NCI-H226 (cell line): ENCODE measurements around the gene TUT1.
"Not testable (repeated sequence)": the region's sequence is repeated elsewhere in the genome, so short reads cannot be mapped to it uniquely, and the experiment has no call there.

Experiments used
- DNase-seq: peaks from one replicate; pipeline ENCODE4 v3.0.0-alpha.2; 2015

The TUT1 gene

DNA sequence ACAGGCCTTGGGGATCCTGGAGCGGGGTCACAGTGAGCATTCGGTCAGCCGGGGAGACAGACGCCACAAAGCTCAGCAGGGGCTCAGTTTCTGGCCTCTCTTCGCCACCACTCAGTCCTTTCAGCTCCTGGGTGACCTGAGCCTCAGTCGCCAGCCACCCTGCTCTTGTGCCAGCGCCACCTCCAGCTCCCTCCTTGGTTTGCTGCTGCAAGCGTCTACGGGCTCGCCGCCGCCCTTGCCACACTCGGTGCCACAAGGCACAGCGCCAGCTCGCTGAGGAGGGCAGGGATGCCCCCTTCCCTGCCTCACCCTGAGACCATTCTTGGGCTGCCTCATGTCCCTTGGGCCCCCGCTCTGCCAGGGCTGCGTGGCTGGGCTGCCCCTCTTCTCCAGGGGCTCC is 16.2 kb downstream of the TUT1 start:
- no peak for DNase-seq

DNA sequence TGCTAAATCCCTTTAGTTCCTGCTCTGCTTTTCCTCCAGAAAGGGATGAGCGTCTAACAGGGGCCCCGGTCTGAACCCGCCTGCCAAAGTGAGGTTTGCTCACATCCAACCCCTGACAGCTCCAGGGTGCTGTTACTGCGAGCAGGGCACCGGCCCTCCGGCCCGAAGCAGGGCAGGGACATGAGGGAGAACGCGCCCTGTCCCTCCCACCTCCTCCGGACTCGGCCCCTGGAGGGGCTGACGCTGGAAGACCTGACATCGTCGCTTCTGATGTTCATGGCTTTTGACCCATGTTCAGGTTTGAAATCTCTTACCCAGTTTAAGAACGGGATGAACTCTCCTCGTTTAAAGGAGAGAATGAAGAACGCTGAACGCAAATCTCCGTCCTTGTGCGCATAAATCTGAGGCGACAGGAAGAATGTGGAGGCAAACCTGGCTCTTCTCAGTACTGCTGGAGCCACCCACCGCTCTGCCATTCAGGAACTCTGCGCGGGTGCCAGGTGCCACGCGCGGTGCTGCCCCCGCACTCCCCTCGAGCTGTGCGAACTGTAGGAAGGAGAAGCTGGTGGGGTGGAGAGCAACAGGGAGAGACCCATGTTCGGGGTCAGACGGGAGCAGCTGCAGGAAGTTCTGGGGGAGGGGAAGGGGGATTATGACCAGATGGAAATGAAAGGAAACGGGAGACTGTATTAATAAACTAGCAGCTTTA is 16.8 kb downstream of the TUT1 start:
- no peak for DNase-seq

GRCh38 chr11:62573592-62574362 is 17.5 kb downstream of the TUT1 start, which contains the start of gene EEF1G:
EEF1G (minus strand) TSS chr11:62573891; CDS start chr11:62573842, 49 bp downstream.
- DNase-seq, result peak; percentile 97

- no peak for DNase-seq
Measured at GRCh38 chr11:62573006-62573591, 18.2 kb downstream of the TUT1 start.

DNA sequence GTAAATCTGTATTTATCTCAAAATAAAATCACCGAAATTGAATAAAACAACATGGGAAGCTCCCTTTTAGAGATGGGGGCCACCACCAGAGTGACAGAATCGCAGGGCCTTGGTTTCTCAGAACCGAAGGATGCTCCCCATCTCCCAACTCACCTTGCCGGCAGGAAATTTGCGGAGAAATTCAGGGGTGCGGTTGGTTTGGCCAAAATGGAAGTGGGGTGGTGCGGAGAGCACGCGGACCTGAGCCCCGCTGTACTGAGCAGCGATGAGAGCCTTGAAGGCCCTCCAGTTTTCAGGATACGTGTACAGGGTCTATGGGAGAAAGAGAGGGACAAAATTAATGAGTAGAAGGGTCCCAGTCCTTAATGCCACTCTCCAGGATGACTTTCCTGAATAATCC is 18.9 kb downstream of the TUT1 start:
- DNase-seq, result no peak

GRCh38 chr11:62571493-62571892 is 19.8 kb downstream of the TUT1 start:
- DNase-seq, result not testable (repeated sequence)

GRCh38 chr11:62570903-62571302 is 20.4 kb downstream of the TUT1 start:
- not testable (repeated sequence) for DNase-seq

GRCh38 chr11:62569611-62570010 is 21.7 kb downstream of the TUT1 start:
- DNase-seq, result no peak

DNA sequence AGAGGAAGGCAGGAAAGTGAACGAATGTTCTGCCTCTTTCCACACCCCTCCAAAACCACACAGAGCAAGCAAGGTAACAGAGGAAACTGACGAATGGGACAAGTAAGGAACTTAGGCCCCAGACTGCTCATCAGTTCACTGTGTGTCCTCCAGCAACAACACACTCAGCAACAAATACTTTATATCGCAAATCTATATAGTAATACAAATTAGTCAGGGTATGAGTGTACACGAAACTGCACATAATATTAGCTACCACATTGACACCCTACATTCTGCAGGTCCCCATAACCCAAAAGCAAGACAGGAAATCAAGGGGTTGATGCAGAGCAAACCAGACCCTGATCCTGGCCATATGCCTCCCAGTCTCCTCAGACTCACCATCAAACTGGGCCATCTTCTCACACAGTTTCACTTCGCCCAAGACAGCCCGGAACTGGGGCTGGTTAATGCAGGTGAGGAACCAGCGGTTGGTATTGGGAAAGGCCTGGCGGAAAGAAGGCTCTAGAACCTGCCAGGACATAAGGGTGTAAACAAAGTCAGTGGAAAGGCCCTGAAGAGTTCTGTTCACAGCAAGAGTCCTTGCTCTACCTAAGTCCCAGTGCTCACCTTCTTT is 24.2 kb downstream of the TUT1 start:
- no peak for DNase-seq

DNA sequence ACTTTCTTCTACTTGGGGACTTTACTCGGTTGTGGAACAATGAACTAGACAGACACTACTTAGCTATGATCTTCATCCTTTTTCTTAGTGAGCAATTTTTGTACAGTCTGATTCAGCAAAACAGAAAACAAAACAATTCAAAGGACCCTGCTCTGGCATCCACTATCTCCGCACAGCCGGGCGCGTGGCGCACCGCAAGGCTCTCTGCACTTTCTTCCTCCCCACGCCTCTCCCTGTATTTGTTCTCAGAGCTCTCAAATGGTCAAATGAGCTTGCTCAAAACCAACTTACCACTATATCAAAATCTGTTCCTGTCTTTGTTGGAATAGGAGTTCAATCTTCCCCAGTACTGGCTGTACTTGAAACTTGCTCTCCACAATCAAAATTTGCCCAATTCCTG is 25.1 kb downstream of the TUT1 start:
- no peak for DNase-seq

DNA sequence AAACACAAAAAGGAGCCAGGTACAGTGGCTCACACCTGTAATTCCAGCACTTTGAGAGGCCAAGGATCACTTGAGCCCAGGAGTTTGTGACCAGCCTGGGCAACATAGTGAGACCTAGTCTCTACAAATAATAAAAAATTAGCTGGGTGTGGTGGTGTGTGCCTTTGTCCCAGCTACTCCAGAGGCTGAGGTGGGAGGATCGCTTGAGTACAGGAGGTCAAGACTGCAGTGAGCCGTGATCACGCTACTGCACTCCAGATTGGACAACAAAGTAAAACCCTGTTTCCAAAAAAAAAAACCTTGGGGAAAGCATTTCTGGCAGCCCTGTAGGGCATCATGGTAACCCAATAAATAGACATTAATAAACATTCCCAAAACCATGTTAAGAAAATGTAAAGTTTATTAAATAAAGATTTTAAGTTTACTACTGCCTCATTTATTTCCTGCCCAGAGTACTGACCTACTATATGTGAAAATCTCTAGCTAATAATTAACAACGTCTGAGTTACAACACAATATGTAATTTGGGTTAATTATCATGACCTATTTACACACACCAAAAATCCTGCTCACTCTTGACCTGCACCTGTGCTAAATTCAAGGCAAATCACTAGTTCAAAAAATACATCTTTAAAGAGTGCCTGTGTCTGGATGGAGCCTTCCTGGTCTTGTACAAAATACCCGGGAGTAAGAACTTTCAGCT is 26.1 kb downstream of the TUT1 start:
- DNase-seq, result no peak

GRCh38 chr11:62561677-62562230 is 29.6 kb downstream of the TUT1 start:
- DNase-seq, result not testable (repeated sequence)

- peak; percentile 96 for DNase-seq
Measured at GRCh38 chr11:62560566-62561103, 30.7 kb downstream of the TUT1 start.

- not testable (repeated sequence) for DNase-seq
Measured at GRCh38 chr11:62559626-62560025, 31.7 kb downstream of the TUT1 start.

- DNase-seq, result no peak
Measured at GRCh38 chr11:62559204-62559603, 32.1 kb downstream of the TUT1 start.

DNA sequence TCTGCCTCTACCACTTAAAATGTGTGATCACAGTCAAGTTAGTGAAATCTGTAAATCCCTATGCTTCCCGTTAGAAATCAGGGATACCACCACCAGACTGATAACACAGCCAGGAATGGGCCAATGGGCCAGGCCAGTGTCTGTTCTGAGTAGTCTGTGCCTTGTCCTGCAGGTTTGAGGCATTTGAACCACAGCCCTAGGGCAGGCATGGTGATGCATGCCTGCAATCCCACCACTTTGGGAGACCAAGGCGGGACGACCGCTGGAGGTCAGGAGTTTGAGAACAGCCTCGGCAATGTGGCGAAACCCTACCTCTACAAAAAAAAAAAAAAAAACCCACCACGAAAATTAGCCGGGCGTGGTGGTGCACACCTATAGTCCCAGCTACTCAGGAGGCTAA is 32.7 kb downstream of the TUT1 start:
- no peak for DNase-seq

GRCh38 chr11:62556875-62557631 is 34.3 kb downstream of the TUT1 start:
- peak; percentile 20 for DNase-seq

DNA sequence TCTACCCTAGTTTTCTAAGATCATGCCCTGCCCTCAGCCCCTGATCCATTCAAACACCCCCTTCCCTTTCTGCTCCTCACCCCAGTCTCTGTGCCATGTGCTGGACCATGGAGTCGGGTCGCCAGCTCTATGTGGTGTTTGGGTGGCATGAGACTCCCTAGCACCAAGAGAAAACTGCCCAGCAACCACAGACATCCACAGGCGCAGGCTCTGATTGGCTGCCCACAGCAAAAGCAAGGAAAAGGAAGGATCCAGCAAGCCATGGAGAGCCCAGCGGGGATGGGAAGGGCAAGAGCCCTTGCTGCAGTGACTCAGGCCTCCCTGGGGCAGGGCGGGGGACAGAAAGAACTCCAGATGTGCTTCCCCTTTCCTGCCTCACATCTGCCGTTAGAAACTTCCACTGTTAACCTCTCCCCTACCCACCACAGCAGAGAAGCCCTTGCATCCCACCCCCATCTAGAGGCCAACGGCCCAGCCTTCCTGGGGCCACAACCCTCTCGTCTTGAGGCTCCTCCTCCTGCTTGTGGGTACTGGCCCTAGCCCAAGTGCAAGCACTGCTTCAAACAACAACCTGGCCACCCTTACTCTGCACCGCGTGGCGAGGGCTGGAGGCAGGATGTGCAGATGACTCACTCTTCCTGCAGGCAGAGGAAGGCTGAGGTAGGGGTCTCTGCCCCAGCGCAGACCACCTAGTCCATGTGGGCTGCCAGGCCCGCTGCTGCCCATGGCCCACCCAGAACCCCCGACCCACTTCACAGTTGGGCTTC is 35.0 kb downstream of the TUT1 start:
- peak; percentile 93 for DNase-seq

- DNase-seq, result no peak
Measured at GRCh38 chr11:62555464-62556107, 35.7 kb downstream of the TUT1 start.
